Central memory CD4-positive, alpha-beta T cell (primary cell): ENCODE measurements around the gene ANKS4B.
"Not testable (repeated sequence)": the region's sequence is repeated elsewhere in the genome, so short reads cannot be mapped to it uniquely, and the experiment has no call there.

Experiments
- DNase-seq: peaks from one replicate; pipeline ENCODE4 v3.0.0; 2022
- total RNA-seq, 3 experiments: gene quantifications; one replicate each; lab custom pipeline; 2026; lab: John Stamatoyannopoulos, UW

Gene ANKS4B
- 0 to 0.04 (median 0) reads per million in 3 experiments for total RNA-seq

DNA sequence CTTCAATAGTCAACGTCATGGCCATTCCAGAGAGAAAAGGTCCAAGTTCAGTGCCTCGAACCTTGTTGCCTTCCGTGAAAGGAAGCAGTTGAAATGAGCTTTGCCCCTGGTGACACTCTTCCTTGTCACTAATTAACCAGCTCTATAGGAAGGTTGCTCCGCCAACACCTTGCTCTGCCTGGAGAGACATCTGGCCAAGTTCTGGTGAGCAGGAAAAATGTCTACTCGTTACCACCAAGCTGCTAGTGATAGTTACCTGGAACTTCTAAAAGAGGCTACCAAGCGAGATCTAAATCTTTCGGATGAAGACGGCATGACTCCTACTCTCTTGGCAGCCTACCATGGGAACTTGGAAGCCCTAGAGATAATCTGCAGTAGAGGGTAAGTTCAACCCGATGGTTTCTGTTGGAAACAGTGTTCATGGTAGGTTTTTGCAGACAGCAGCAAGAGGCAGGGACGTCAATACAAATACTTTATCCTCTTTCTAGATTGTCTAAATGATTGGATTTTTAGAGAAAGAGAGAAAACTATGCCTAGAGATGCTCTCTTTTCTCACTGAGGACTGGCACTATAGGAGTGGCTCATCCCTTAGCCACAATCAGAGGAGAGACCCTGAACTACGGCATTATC lies at the start of gene ANKS4B:
TSS of gene ANKS4B (plus strand) at position 179 of the 630 bp plus-strand sequence. CDS start at position 218, 39 bp downstream.
- DNase-seq, result no peak

- DNase-seq, result no peak
Observed at GRCh38 chr16:21183995-21184394, 49.5 kb upstream of the ANKS4B start.

DNA sequence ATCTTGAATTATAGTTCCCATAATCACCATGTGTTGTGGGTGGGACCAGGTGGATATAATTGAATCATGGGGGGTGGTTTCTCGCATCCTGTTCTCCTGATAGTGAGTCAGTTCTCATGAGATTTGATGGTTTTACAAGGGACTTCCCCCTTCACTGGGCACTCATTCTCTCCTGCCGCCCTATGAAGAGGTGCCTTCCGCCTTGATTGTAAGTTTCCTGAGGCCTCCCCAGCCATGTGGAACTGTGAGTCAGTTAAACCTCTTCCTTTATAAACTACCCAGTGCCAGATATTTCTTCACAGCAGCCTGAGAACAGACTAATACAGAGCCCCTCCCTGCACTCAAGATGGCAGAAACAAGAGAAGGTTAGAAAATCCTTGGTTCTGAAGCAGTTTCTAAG lies 48.7 kb upstream of the ANKS4B start:
- DNase-seq, result no peak

- DNase-seq, result no peak
Observed at GRCh38 chr16:21185659-21186325, 47.7 kb upstream of the ANKS4B start.

GRCh38 chr16:21186326-21186691 lies 47.2 kb upstream of the ANKS4B start:
- DNase-seq, result no peak

- no peak for DNase-seq
Observed at GRCh38 chr16:21189311-21189710, 44.2 kb upstream of the ANKS4B start.

- DNase-seq, result no peak
Observed at GRCh38 chr16:21190013-21190412, 43.5 kb upstream of the ANKS4B start.

DNA sequence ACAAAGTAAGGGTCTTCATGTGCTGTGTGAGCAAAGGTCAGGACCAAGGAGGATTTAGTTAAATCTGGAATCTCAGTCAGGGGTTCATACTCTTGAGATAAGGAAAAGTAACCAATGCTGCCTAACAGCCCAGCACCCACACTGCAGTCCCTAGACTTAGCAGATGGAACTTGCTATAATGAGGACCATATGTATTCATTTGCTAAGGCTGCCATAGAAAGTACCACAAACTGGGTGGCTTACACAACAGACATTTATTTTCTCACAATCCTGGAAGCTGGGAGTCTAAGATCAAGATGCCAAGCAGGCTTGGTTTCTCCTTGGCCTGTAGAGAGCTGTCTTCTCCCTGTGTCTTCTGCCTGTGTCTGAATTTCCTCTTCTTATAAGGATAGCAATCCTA lies 42.9 kb upstream of the ANKS4B start:
- DNase-seq, result no peak

GRCh38 chr16:21192991-21193390 lies 40.5 kb upstream of the ANKS4B start:
- DNase-seq, result no peak

- DNase-seq, result no peak
Observed at GRCh38 chr16:21194771-21195301, 38.7 kb upstream of the ANKS4B start.

DNA sequence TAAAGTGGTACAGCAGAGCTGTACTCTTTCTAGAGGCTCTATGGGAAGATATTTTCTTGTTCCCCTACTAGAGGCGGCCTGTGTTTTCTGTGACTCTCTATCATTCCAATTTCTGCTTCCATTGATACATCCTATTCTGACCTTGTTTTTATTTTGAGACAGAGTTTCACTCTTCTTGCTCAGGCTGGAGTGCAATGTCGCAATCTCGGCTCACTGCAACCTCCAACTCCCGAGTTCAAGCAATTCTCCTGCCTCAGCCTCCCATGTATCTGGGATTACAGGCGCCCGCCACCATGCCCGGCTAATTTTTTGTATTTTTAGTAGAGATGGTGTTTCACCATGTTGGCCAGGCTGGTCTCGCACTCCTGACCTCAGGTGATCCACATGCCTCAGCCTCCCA lies 38.2 kb upstream of the ANKS4B start:
- not testable (repeated sequence) for DNase-seq

GRCh38 chr16:21197112-21197511 lies 36.4 kb upstream of the ANKS4B start:
- DNase-seq, result no peak

GRCh38 chr16:21197621-21198020 lies 35.9 kb upstream of the ANKS4B start:
- no peak for DNase-seq

GRCh38 chr16:21199607-21200218 lies 33.8 kb upstream of the ANKS4B start:
- no peak for DNase-seq

- DNase-seq, result no peak
Observed at GRCh38 chr16:21203155-21203797, 30.2 kb upstream of the ANKS4B start.

DNA sequence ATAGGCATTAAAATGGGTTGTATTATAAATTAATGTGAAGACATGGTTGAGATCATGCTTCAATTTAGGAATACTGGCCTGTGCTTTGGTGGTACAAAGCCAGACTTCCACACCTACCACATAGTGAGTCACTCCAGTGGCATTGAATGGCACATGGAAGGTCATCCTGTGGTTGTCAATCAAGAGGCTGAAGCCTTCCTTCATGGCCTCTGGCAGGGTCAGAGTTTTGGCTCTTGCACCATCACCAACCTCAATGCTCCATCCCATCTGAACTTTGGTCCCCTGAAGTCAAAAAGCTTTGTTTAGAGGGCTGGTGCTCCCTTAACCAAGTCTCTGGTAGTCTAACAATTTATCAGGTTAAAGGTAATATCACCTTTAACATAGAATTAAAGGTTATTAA lies 28.2 kb upstream of the ANKS4B start:
- DNase-seq, result no peak

GRCh38 chr16:21206550-21206949 lies 26.9 kb upstream of the ANKS4B start:
- no peak for DNase-seq

DNA sequence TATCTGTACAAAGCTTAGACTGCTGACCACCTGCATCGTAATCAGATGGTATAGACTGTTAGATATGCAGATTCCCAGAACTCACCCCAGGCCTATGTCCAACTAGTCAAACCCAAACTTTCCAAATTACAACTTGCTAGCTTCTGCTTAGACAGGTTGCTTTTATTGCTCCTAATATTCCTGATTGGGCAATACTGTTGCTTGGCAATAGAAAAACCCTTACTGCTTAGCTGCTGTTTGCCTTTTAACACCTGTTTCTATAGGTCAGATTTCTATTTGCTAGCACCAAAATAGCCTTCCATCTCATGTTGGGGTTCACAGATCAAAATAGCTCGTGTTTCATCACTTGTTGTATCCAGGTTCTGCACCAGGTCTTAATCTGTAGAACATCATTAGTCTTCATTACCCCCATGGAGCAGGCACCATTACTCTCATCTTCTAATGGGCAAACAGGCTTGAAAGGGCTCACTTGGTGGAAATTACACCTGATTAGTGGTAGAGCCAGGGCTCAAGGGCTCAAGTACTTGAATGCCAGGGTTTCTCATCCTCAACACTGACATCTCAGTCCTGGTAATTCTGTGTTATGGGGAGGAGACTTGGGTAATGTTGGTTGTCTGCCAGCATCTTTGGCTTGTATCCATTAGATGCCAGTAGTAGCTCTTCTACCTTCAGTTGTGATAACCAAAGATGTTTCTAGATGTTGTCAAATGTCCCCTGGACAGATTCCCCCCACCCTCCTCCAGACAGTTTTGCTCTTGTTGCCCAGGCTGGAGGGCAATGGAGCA lies 24.9 kb upstream of the ANKS4B start:
- DNase-seq, result no peak

DNA sequence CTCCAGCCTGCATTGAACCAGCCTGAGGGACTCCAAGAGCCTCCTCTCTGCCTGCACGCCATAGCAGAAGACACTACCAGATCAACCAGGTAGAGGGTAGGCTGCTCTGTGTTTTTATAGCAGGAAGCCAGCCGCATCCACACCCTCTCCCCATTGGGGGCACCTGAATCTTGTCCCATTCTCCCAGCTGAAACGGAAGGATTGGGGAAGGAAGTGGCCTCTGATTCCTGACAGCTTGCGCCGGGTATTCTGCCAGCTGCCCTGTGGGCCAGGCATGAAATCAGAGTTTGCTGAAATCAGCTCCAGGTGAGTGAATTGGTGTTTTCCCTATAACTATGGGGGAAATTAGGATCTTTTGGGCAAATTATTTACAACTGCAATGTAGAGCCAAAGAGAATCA lies 22.0 kb upstream of the ANKS4B start, which contains the start of gene ZP2:
TSS of gene ZP2 (minus strand) at position 89 of the 400 bp plus-strand sequence. CDS start at position 62, 27 bp downstream.
- no peak for DNase-seq

GRCh38 chr16:21214086-21214485 lies 19.4 kb upstream of the ANKS4B start:
- no peak for DNase-seq

DNA sequence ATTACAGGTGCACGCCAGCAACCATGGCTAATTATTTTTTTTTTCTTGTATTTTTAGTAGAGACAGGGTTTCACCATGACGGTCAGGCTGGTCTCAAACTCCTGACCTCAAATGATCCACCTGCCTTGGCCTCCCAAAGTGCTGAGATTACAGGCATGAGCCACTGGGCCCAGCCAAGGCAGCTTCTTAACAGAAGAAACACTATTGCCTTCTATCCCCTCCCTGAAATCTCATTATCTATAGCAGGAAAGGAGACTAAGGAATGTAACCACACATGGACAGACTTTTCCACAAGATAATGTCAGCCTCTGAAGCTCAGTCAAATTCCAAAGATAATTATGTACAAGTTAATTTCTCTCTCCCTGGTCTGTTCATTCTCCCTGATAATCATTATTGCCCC lies 16.4 kb upstream of the ANKS4B start:
- DNase-seq, result no peak

- DNase-seq, result no peak
Observed at GRCh38 chr16:21218153-21218552, 15.3 kb upstream of the ANKS4B start.

GRCh38 chr16:21219551-21219950 lies 13.9 kb upstream of the ANKS4B start:
- DNase-seq, result no peak
